A549 (cell line): ENCODE results near the gene MYLK. TPM values are rescaled to one million over a fixed set of nuclear protein-coding genes. Genes with fewer than 3 reads are reported as not detected.

Source experiments
- ATAC-seq, 2 experiments: fragments of 200-7000 bp in 1 of 2; fragments of >200 bp in 1 of 2; cut with Nextera tagmentation in 1 of 2; cut with Tn5 transposase in 1 of 2; 3 replicates each; pipeline versions ENCODE4 v1.8.0 to v1.9.1; 2018 to 2020; ENCODE audit warnings: mild to moderate bottlenecking in 1 of 2, moderate library complexity in 1 of 2
- CTCF ChIA-PET: fragments of 300-600 bp; sonication (Branson Sonifier 250); formaldehyde crosslinking; extraction: SDS; loops from one replicate; lab custom pipeline; 2021; ENCODE audit warnings: antibody characterized with exemption, inconsistent platforms; lab: Yijun Ruan, JAX
- POLR2A ChIA-PET: fragments of 350-600 bp; formaldehyde crosslinking; extraction: SDS; loops from one replicate; lab custom pipeline; 2021; ENCODE audit warnings: antibody characterized with exemption, inconsistent platforms; lab: Yijun Ruan, JAX
- DNase-seq, 2 experiments: peaks; one replicate each; pipeline versions ENCODE4 v3.0.0 to v3.0.0-alpha.2; 2011 to 2016; ENCODE audit warnings: low read depth in 1 of 2, low spot score in 1 of 2
- FAIRE-seq: peaks from 2 replicates; lab custom pipeline; 2011; peaks lifted over from hg19 to GRCh38; lab: Jason Lieb, UNC
- H3K27ac ChIP-seq, 2 experiments: fragments of >200 bp; sonication (Bioruptor Twin); formaldehyde crosslinking; 3 replicates each; pipeline ENCODE4 v1.5.1; 2016 to 2017
- H3K4me1 ChIP-seq: fragments of >200 bp; sonication (Bioruptor Twin); formaldehyde crosslinking; 3 replicates; pipeline ENCODE4 v1.6.1; 2016
- H3K4me2 ChIP-seq: fragments of >200 bp; sonication (Bioruptor Twin); formaldehyde crosslinking; 3 replicates; pipeline ENCODE4 v1.6.1; 2016
- H3K4me3 ChIP-seq: fragments of >200 bp; sonication (Bioruptor Twin); formaldehyde crosslinking; 3 replicates; pipeline ENCODE4 v1.5.1; 2016
- H3K9me3 ChIP-seq: fragments of >200 bp; sonication (Bioruptor Twin); formaldehyde crosslinking; 3 replicates; pipeline ENCODE4 v1.6.1; 2016
- ATOH8 ChIP-seq: fragments of 250-450 bp; sonication (Bioruptor Pico); IDR thresholded peaks from 2 replicates; pipeline ENCODE4 v1.5.0; 2020; ENCODE audit warnings: low read depth, mild to moderate bottlenecking, moderate library complexity
- BHLHE40 ChIP-seq: IDR thresholded peaks from 2 replicates; pipeline ENCODE4 v1.6.1; 2012; ENCODE audit warnings: low read depth, low read length, inconsistent platforms
- CBX2 ChIP-seq: fragments of 200-600 bp; sonication (generic); IDR thresholded peaks from 2 replicates; pipeline ENCODE4 v1.6.1; 2016; ENCODE audit warnings: low read depth, mild to moderate bottlenecking, borderline replicate concordance
- CBX8 ChIP-seq: fragments of 200-600 bp; sonication (generic); IDR thresholded peaks from 2 replicates; pipeline ENCODE4 v1.6.1; 2016
- EHMT2 ChIP-seq: fragments of 200-600 bp; sonication (generic); IDR thresholded peaks from 2 replicates; pipeline ENCODE4 v1.6.1; 2016; ENCODE audit warnings: antibody characterized with exemption, low read depth, mild to moderate bottlenecking, moderate library complexity
- EP300 ChIP-seq, 2 experiments: fragments of >200 bp; sonication (Bioruptor Twin); formaldehyde crosslinking; IDR thresholded peaks; 2 replicates in 1 of 2; 3 replicates in 1 of 2; pipeline ENCODE4 v1.6.1; 2016 to 2017
- ESRRA ChIP-seq: fragments of 150-350 bp; IDR thresholded peaks from 2 replicates; pipeline ENCODE4 v1.6.1; 2014; ENCODE audit warnings: mild to moderate bottlenecking, low read length, borderline replicate concordance
- FOSB ChIP-seq: fragments of 250-450 bp; sonication (Bioruptor Pico); IDR thresholded peaks from 2 replicates; pipeline ENCODE4 v1.5.0; 2020; ENCODE audit warnings: mild to moderate bottlenecking, moderate library complexity
- FOSL2 ChIP-seq, 2 experiments: fragments of 450-650 bp in 1 of 2; fragments of >200 bp in 1 of 2; sonication (Bioruptor Twin) in 1 of 2; formaldehyde crosslinking; IDR thresholded peaks; 2 replicates each; pipeline versions ENCODE4 v1.5.0 to v1.6.1; 2016 to 2020; ENCODE audit warnings: mild to moderate bottlenecking in 1 of 2, moderate library complexity in 1 of 2
- HES2 ChIP-seq: fragments of >200 bp; sonication (Bioruptor Twin); formaldehyde crosslinking; IDR thresholded peaks from 2 replicates; pipeline ENCODE4 v1.6.1; 2016
- HEYL ChIP-seq: fragments of 250-450 bp; sonication (Bioruptor Pico); IDR thresholded peaks from 2 replicates; pipeline ENCODE4 v1.8.0; 2021; ENCODE audit warnings: mild to moderate bottlenecking, moderate library complexity
- HOXB13 ChIP-seq: fragments of 250-450 bp; sonication (Bioruptor Pico); IDR thresholded peaks from 2 replicates; pipeline ENCODE4 v1.5.0; 2020; ENCODE audit warnings: low read depth, mild to moderate bottlenecking, moderate library complexity
- HOXB5 ChIP-seq: fragments of 250-450 bp; sonication (Bioruptor Pico); IDR thresholded peaks from 2 replicates; pipeline ENCODE4 v1.5.0; 2020; ENCODE audit warnings: mild to moderate bottlenecking, moderate library complexity
- KDM5A ChIP-seq: fragments of 200-600 bp; sonication (generic); IDR thresholded peaks from 2 replicates; pipeline ENCODE4 v1.6.1; 2016; ENCODE audit warnings: antibody characterized with exemption, mild to moderate bottlenecking
- MAFK ChIP-seq: fragments of 450-650 bp; IDR thresholded peaks from 2 replicates; pipeline ENCODE4 v1.6.1; 2014; ENCODE audit not compliant: partially characterized antibody
- MAZ ChIP-seq: fragments of 150-350 bp; IDR thresholded peaks from 2 replicates; pipeline ENCODE4 v1.6.1; 2014; ENCODE audit warnings: antibody characterized with exemption, low read depth, low read length, borderline replicate concordance
- NFE2L2 ChIP-seq: fragments of 150-350 bp; conservative IDR thresholded peaks from 2 replicates; pipeline ENCODE4 v1.6.1; 2014; ENCODE audit warnings: low read length
- PHF8 ChIP-seq: fragments of 200-600 bp; sonication (generic); IDR thresholded peaks from 2 replicates; pipeline ENCODE4 v1.6.1; 2016; ENCODE audit warnings: low read depth, mild to moderate bottlenecking, antibody characterized with exemption, moderate library complexity, borderline replicate concordance
- POLR2A ChIP-seq: IDR thresholded peaks from 2 replicates; pipeline ENCODE4 v1.6.1; 2012; ENCODE audit warnings: mild to moderate bottlenecking, low read length
- POLR2AphosphoS2 ChIP-seq: conservative IDR thresholded peaks from 2 replicates; pipeline ENCODE4 v1.6.1; 2012; ENCODE audit warnings: low read length, improper control_type of control experiment, inconsistent platforms
- RARB ChIP-seq: fragments of 250-450 bp; sonication (Bioruptor Pico); IDR thresholded peaks from 2 replicates; pipeline ENCODE4 v1.8.0; 2021; ENCODE audit warnings: mild to moderate bottlenecking, moderate library complexity
- RCOR1 ChIP-seq: fragments of 150-350 bp; IDR thresholded peaks from 2 replicates; pipeline ENCODE4 v1.6.1; 2014; ENCODE audit warnings: antibody characterized with exemption, low read length, low read depth
- REST ChIP-seq: fragments of 200-600 bp; sonication (generic); IDR thresholded peaks from 2 replicates; pipeline ENCODE4 v1.6.1; 2016; ENCODE audit warnings: antibody characterized with exemption, mild to moderate bottlenecking, moderate library complexity
- RNF2 ChIP-seq: fragments of 200-600 bp; sonication (generic); IDR thresholded peaks from 2 replicates; pipeline ENCODE4 v1.6.1; 2016; ENCODE audit warnings: low read depth, mild to moderate bottlenecking, antibody characterized with exemption, moderate library complexity, borderline replicate concordance
- SREBF2 ChIP-seq: fragments of 450-650 bp; IDR thresholded peaks from 2 replicates; pipeline ENCODE4 v1.6.1; 2014; ENCODE audit warnings: mild to moderate bottlenecking, moderate library complexity
- TFCP2L1 ChIP-seq: fragments of 250-450 bp; sonication (Bioruptor Pico); IDR thresholded peaks from 2 replicates; pipeline ENCODE4 v1.5.0; 2021; ENCODE audit warnings: mild to moderate bottlenecking
- TP53 ChIP-seq: fragments of 250-450 bp; sonication (Bioruptor Pico); IDR thresholded peaks from 2 replicates; pipeline ENCODE4 v1.5.0; 2021; ENCODE audit warnings: mild to moderate bottlenecking, moderate library complexity
- ZC3H11A ChIP-seq: fragments of 450-650 bp; IDR thresholded peaks from 2 replicates; pipeline ENCODE4 v1.6.1; 2014; ENCODE audit warnings: antibody characterized with exemption, mild to moderate bottlenecking
- WGBS: methylation state at CpG from one replicate; pipeline ENCODE4 v1.1.6; 2017; ENCODE audit errors: missing lambda C conversion rate; 5-methylcytosine and 5-hydroxymethylcytosine counted together
- polyA plus RNA-seq, 4 experiments: library from polyadenylated mRNA; depleted of rRNA in 3 of 4; stranded (reverse); fragments of >200 nt; fragmentation: RNase III in 1 of 4; extraction: RNeasy Plus Mini Kit Qiagen cat#74134 plus additional on column Dnase treatment in 1 of 4; gene quantifications; 2 replicates in 3 of 4; 3 replicates in 1 of 4; pipeline ENCODE4 v1.2.3, GENCODE V29; 2011 to 2017

The MYLK gene
- polyA plus RNA-seq, 2 of the 4 experiments (the other 2 are of a cell fraction): 16.9 to 17.4 TPM

- H3K4me3 ChIP-seq: no peak overlapping the region
- no peak overlapping the region for H3K4me2 ChIP-seq
- ChIA-PET CTCF (interaction anchor here (0.6 to 22.2 kb wide), 29 partner anchors 8 to 591 kb away, joined by 3 to 829 read pairs (median 4); no protein-coding TSS in a partner anchor), POLR2A (no interaction called here)
- FAIRE-seq (no peak), ATAC-seq (no peak), DNase-seq (no peak)
- H3K4me1 ChIP-seq: no peaks in the 10 kb centered on the region
- no peak for TF ChIP-seq ATOH8 (CRISPR knock-in tag)
- no peak for TF ChIP-seq PHF8
- no peak for TF ChIP-seq ESRRA
- TF ChIP-seq FOSB (CRISPR knock-in tag): no peak
- TF ChIP-seq HEYL (CRISPR knock-in tag): no peak
- TF ChIP-seq REST: no peak
- no peak for TF ChIP-seq BHLHE40
- TF ChIP-seq ZC3H11A: no peak
- 91% methylated on average over 4 of the region's 4 CpGs for WGBS
- no peak overlapping the region for H3K27ac ChIP-seq
- H3K9me3 ChIP-seq: no peaks in the 10 kb centered on the region
Observed at GRCh38 chr3:123641505-123641904, 242.6 kb downstream of the MYLK start.

GRCh38 chr3:123640740-123641462 is 243.2 kb downstream of the MYLK start:
- Histone ChIP-seq H3K4me3 (no peak overlapping the region), H3K9me3 (no peaks in the 10 kb centered on the region), H3K4me1 (no peaks in the 10 kb centered on the region), H3K4me2 (no peak overlapping the region), H3K27ac (no peak overlapping the region)
- WGBS: 91% methylated on average over 4 of the region's 4 CpGs
- CTCF ChIA-PET: interaction anchor here (0.6 to 22.2 kb wide), 11 partner anchors 7 to 919 kb away, joined by 3 to 829 read pairs (median 10); no protein-coding TSS in a partner anchor
- TF ChIP-seq FOSL2 (IDR thresholded peaks at IDR 0.05) (no peak), FOSL2 (CRISPR knock-in tag; IDR thresholded peaks at IDR 0.05) (no peak), MAFK (no peak), HEYL (CRISPR knock-in tag) (no peak), BHLHE40 (no peak), RNF2 (no peak), HOXB5 (CRISPR knock-in tag) (no peak), RARB (CRISPR knock-in tag) (no peak), POLR2AphosphoS2 (no peak), CBX8 (no peak), HES2 (no peak), POLR2A (no peak)
- POLR2A ChIA-PET: interaction anchor here (0.6 kb wide), 1 partner anchor 9 kb away, joined by 7 read pairs; no protein-coding TSS in a partner anchor
- no peak for ATAC-seq
- FAIRE-seq: no peak
- DNase-seq: no peak

GRCh38 chr3:123640311-123640710 is 243.8 kb downstream of the MYLK start:
- DNase-seq (no peak), ATAC-seq (no peak), FAIRE-seq (no peak)
- ChIA-PET CTCF (interaction anchor here (0.6 to 22.2 kb wide), 7 partner anchors 12 to 920 kb away, joined by 3 to 829 read pairs (median 4); no protein-coding TSS in a partner anchor), POLR2A (interaction anchor here (0.6 kb wide), 1 partner anchor 9 kb away, joined by 7 read pairs; no protein-coding TSS in a partner anchor)
- no peak overlapping the region for H3K4me3 ChIP-seq
- H3K9me3 ChIP-seq: no peaks in the 10 kb centered on the region
- WGBS: 95% methylated on average over 15 of the region's 15 CpGs
- H3K4me1 ChIP-seq: no peaks in the 10 kb centered on the region
- H3K27ac ChIP-seq: no peak overlapping the region
- no peak overlapping the region for H3K4me2 ChIP-seq
- TF ChIP-seq EP300 (IDR thresholded peaks at IDR 0.05) (no peak), TP53 (no peak), MAFK (no peak), SREBF2 (no peak), KDM5A (no peak), PHF8 (no peak), ESRRA (no peak), FOSL2 (IDR thresholded peaks at IDR 0.05) (no peak), FOSL2 (CRISPR knock-in tag; IDR thresholded peaks at IDR 0.05) (no peak), EHMT2 (no peak), HOXB13 (no peak), RCOR1 (no peak), HOXB5 (CRISPR knock-in tag) (no peak), FOSB (CRISPR knock-in tag) (no peak), CBX2 (no peak), BHLHE40 (no peak), HES2 (no peak), NFE2L2 (no peak), MAZ (no peak), TFCP2L1 (CRISPR knock-in tag) (no peak)
